Gastrocnemius medialis (tissue), 4 donors: ENCODE measurements around the gene CFAP97D1.

Experiments used
- POLR2A ChIP-seq, 2 donors: fragments of 450-650 bp; IDR thresholded peaks; one replicate each; pipeline ENCODE4 v1.6.1; 2017; ENCODE audit warnings: antibody characterized with exemption in 2 of 2, mild to moderate bottlenecking in 2 of 2, moderate library complexity in 2 of 2
- TF ChIP-seq, protein P1 (sequence below), 5 experiments: fragments of 450-650 bp in 3 of 5; fragments of 200-600 bp in 2 of 5; sonication (generic) in 2 of 5; IDR thresholded peaks in 4 of 5; conservative IDR thresholded peaks in 1 of 5; 1 replicate in 4 of 5; 2 replicates in 1 of 5; pipeline ENCODE4 v1.5.1; 2016 to 2019; ENCODE audit warnings: antibody characterized with exemption in 5 of 5, mild to moderate bottlenecking in 3 of 5, moderate library complexity in 3 of 5

GRCh38 chr17:43753493-43754129, 26.6 kb upstream of the CFAP97D1 start:
- no peak for TF ChIP-seq POLR2A (IDR thresholded peaks at IDR 0.05)
- TF ChIP-seq, protein P1, sequence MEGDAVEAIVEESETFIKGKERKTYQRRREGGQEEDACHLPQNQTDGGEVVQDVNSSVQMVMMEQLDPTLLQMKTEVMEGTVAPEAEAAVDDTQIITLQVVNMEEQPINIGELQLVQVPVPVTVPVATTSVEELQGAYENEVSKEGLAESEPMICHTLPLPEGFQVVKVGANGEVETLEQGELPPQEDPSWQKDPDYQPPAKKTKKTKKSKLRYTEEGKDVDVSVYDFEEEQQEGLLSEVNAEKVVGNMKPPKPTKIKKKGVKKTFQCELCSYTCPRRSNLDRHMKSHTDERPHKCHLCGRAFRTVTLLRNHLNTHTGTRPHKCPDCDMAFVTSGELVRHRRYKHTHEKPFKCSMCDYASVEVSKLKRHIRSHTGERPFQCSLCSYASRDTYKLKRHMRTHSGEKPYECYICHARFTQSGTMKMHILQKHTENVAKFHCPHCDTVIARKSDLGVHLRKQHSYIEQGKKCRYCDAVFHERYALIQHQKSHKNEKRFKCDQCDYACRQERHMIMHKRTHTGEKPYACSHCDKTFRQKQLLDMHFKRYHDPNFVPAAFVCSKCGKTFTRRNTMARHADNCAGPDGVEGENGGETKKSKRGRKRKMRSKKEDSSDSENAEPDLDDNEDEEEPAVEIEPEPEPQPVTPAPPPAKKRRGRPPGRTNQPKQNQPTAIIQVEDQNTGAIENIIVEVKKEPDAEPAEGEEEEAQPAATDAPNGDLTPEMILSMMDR (IDR thresholded peaks at IDR 0.05 in 4 of 5, conservative IDR thresholded peaks at IDR 0.05 in 1 of 5), result no peak
